Measurements from ENCODE around the gene ODC1. TPM values are rescaled to one million over a fixed set of nuclear protein-coding genes. Genes with fewer than 3 reads are reported as not detected.

The ODC1 gene
- total and polyA plus RNA-seq, 2 of the 4 experiments (the other 2 are of a cell fraction): 117 to 204 TPM

- BruUV-seq (replicated peaks): no TSS peak
- DNase-seq (peak; percentile 42), ATAC-seq (ENCODE audit: low read depth) (no peak; the same call in 1 of the 2 replicates)
- no peaks in the 10 kb centered on the region for H3K27me3 ChIP-seq (ENCODE audit: control insufficient read depth, insufficient read depth, low read length)
- H3K27ac ChIP-seq (ENCODE audit: insufficient read depth, low read length): no peak overlapping the region
- no peak overlapping the region for H3K18ac ChIP-seq (ENCODE audit: low read depth, low read length)
- H3K4me2 ChIP-seq (ENCODE audit: low read depth, low read length): no peak overlapping the region
- H2BK120ac ChIP-seq (ENCODE audit: low read depth, low read length): no peak overlapping the region
- dilution Hi-C loops (cut with HindIII; ENCODE audit: low sequenced_read_pairs, unreplicated experiment) (no loop called here), intact Hi-C loops (cut with micrococcal nuclease) (no loop called here), in situ Hi-C loops (cut with MboI; ENCODE audit: low sequenced_read_pairs) (no loop called here)
- TF ChIP-seq ELK1 (IDR thresholded peaks at IDR 0.05; ENCODE audit: borderline replicate concordance, low read depth, low read length): no peak
- no peak for TF ChIP-seq RAD21 (IDR thresholded peaks at IDR 0.05; ENCODE audit: low read length)
- TF ChIP-seq RFX5 (IDR thresholded peaks at IDR 0.05; ENCODE audit: low read depth, low read length): no peak
- no peak for TF ChIP-seq BHLHE40 (IDR thresholded peaks at IDR 0.05; ENCODE audit: low read depth, low read length)
- H3K23ac ChIP-seq (ENCODE audit: low read depth, low read length): no peak overlapping the region
- no peak overlapping the region for H3K14ac ChIP-seq (replicated peaks; ENCODE audit: low read depth, low read length)
- H3K9me3 ChIP-seq (ENCODE audit: control insufficient read depth, insufficient read depth, low read length): no peaks in the 10 kb centered on the region
- peak overlapping the region; percentile 39 for H2AFZ ChIP-seq (replicated peaks; ENCODE audit: low read length, poor library complexity)
- peaks cover 23% of the 10 kb centered on the region for H3K9me1 ChIP-seq (ENCODE audit: insufficient read depth, low read length)
- peaks cover 19% of the 10 kb centered on the region for H3K4me1 ChIP-seq (ENCODE audit: control insufficient read depth, insufficient read depth, low read length)
- H3K36me3 ChIP-seq (ENCODE audit: control insufficient read depth, insufficient read depth, low read length): no peaks in the 10 kb centered on the region
- H2AK5ac ChIP-seq (ENCODE audit: low read depth, low read length): no peak overlapping the region
- POLR2A ChIA-PET (ENCODE audit: unreplicated experiment): no interaction called here
- H3K4ac ChIP-seq (ENCODE audit: low read depth, low read length): no peak overlapping the region; the same call in 1 of the 2 replicates
- peaks cover 12 to 27% of the 10 kb centered on the region in 2 experiments; a peak in 3 of 4 replicates for H3K79me1 ChIP-seq (ENCODE audit: low read depth in 1 of 2, low read length in 2 of 2)
- CTCF ChIA-PET: no interaction called here
- no peak overlapping the region for H2BK15ac ChIP-seq (ENCODE audit: low read depth, low read length)
- WGBS, 2 experiments (ENCODE audit: extremely low coverage in 2 of 2, insufficient read length in 1 of 2): 95% methylated on average over 2 of the region's 6 CpGs; no CpG with 5 or more reads in 1 of the 2 experiments
- no peak overlapping the region for H2BK5ac ChIP-seq (ENCODE audit: low read depth, low read length, poor library complexity, severe bottlenecking)
- H3K4me3 ChIP-seq (ENCODE audit: insufficient read depth, low read depth, low read length): no peak overlapping the region
- no peak overlapping the region for H3K9ac ChIP-seq (ENCODE audit: low read depth, low read length)
- H2AK9ac ChIP-seq (replicated peaks; ENCODE audit: low read depth, low read length, poor library complexity): no peak overlapping the region
- no peak overlapping the region for H4K5ac ChIP-seq (ENCODE audit: low read depth, low read length)
- no peak overlapping the region for H4K91ac ChIP-seq (ENCODE audit: insufficient read depth, low read depth, low read length)
- H4K20me1 ChIP-seq (ENCODE audit: insufficient read depth, low read length): peaks cover 16% of the 10 kb centered on the region
- no peak overlapping the region for H3K56ac ChIP-seq (ENCODE audit: extremely low read depth, insufficient read depth, low read length)
- H4K8ac ChIP-seq (ENCODE audit: low read depth in 2 of 2, low read length in 2 of 2): no peak overlapping the region
- no peak overlapping the region for H2BK20ac ChIP-seq (ENCODE audit: low read depth, low read length)
These were observed 57.7 kb downstream of the ODC1 start for GRCh38 chr2:10390369-10390801.

Small RNA genes lying within 50 kb of the gene (microRNA-seq; reads per million reads assigned to microRNA genes)
- gene SNORA80B (ENCODE audit: insufficient read depth, insufficient read length): 4.1 reads per million

Small RNA genes lying within 50 kb of the gene (small RNA-seq; reads per million reads assigned to genes)
- 0 to 106 (median 5.2) reads per million in 5 experiments for gene SNORA80B

Other genes starting within 250 kb of the ODC1 start
- 8.2 and 9.4 TPM in 2 replicates for gene HPCAL1, start 145.4 kb downstream of the ODC1 start, total RNA-seq (2012; rRNA removed)
- gene HPCAL1, start 145.4 kb downstream of the ODC1 start, polyA plus RNA-seq (2012; rRNA removed): 31.0 and 33.7 TPM in 2 replicates
- 60.5 and 60.9 TPM in 2 replicates for gene NOL10, start 241.6 kb upstream of the ODC1 start, total RNA-seq (2012; rRNA removed)
- 10.3 and 12.7 TPM in 2 replicates for gene NOL10, start 241.6 kb upstream of the ODC1 start, polyA plus RNA-seq (2012; rRNA removed)

Data from IMR-90 (cell line).